ENCODE measurements around the gene DNAJB14.

DNA sequence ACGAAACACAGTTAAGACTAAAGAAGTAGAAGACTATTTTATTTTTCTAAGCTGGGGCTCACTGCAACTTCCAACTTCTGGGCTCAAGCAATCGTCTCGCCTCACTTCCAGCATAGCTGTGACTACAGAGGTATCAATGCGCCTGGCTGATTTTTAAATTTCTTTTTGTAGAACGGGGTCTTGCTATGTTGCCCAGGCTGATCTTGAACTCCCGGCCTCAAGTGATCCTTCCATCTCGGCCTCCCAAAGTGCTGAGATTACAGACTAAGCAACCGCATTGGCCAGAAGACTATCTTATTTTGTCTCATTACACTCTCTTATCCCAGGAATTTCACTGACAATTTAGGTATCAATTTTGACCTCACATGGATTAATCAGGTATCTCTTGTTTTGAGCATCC lies 53.4 kb downstream of the DNAJB14 start:
- TF ChIP-seq, protein P1, sequence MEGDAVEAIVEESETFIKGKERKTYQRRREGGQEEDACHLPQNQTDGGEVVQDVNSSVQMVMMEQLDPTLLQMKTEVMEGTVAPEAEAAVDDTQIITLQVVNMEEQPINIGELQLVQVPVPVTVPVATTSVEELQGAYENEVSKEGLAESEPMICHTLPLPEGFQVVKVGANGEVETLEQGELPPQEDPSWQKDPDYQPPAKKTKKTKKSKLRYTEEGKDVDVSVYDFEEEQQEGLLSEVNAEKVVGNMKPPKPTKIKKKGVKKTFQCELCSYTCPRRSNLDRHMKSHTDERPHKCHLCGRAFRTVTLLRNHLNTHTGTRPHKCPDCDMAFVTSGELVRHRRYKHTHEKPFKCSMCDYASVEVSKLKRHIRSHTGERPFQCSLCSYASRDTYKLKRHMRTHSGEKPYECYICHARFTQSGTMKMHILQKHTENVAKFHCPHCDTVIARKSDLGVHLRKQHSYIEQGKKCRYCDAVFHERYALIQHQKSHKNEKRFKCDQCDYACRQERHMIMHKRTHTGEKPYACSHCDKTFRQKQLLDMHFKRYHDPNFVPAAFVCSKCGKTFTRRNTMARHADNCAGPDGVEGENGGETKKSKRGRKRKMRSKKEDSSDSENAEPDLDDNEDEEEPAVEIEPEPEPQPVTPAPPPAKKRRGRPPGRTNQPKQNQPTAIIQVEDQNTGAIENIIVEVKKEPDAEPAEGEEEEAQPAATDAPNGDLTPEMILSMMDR (conservative IDR thresholded peaks at IDR 0.05; ENCODE audit: low read length), result no peak
- no peak for TF ChIP-seq EZH2phosphoT487 (IDR thresholded peaks at IDR 0.05; ENCODE audit: borderline replicate concordance)

Measured in Loucy (cell line).